Astrocyte of the spinal cord (primary cell): ENCODE results near the gene MR1.

Experiments used
- DNase-seq: peaks from one replicate; pipeline ENCODE4 v3.0.0; 2011; ENCODE audit warnings: low read depth, low spot score
- H3K4me3 ChIP-seq: 2 replicates; pipeline ENCODE4 v1.5.1; 2011; ENCODE audit warnings: low read depth, mild to moderate bottlenecking, low read length, moderate library complexity
- CTCF ChIP-seq: IDR thresholded peaks from 2 replicates; pipeline ENCODE4 v1.5.1; 2012; ENCODE audit warnings: low read depth, mild to moderate bottlenecking, low read length, inconsistent platforms
- in situ Hi-C: cut with HindIII; loops from 2 replicates; pipeline ENCODE4 v1.10.0; 2017; ENCODE audit warnings: low sequenced_read_pairs

MR1 gene

GRCh38 chr1:181079382-181079781 lies 45.6 kb downstream of the MR1 start:
- no peak overlapping the region for H3K4me3 ChIP-seq
- in situ Hi-C loops, result no loop called here
- no peak for TF ChIP-seq CTCF
- no peak for DNase-seq

GRCh38 chr1:181079920-181080319 lies 46.1 kb downstream of the MR1 start:
- no peak for TF ChIP-seq CTCF

GRCh38 chr1:181080556-181080955 lies 46.8 kb downstream of the MR1 start:
- DNase-seq, result no peak
- TF ChIP-seq CTCF, result no peak
- in situ Hi-C loops, result no loop called here
- H3K4me3 ChIP-seq, result no peak overlapping the region

More at GRCh38 chr1:181079920-181080319, 46.1 kb downstream of the MR1 start:
- in situ Hi-C loops, result no loop called here
- no peak overlapping the region for H3K4me3 ChIP-seq
- DNase-seq, result no peak

GRCh38 chr1:181081395-181081794 lies 47.6 kb downstream of the MR1 start:
- TF ChIP-seq CTCF, result no peak
- H3K4me3 ChIP-seq, result no peak overlapping the region
- in situ Hi-C loops, result no loop called here
- DNase-seq, result no peak

GRCh38 chr1:181083842-181084605 lies 50.2 kb downstream of the MR1 start:
- TF ChIP-seq CTCF, result peak; percentile 57
- in situ Hi-C loops, result no loop called here
- no peak for DNase-seq
- no peak overlapping the region for H3K4me3 ChIP-seq

GRCh38 chr1:181084606-181084969 lies 50.8 kb downstream of the MR1 start:
- in situ Hi-C loops, result no loop called here
- H3K4me3 ChIP-seq, result no peak overlapping the region
- TF ChIP-seq CTCF, result no peak
- DNase-seq, result no peak
